ENCODE results near the gene KCNN4. TPM values are rescaled to one million over a fixed set of nuclear protein-coding genes. Genes with fewer than 3 reads are reported as not detected.

The KCNN4 gene
- total and polyA plus RNA-seq, 2 donors (not counting 1 experiment from before 2014, with no cell fraction given), result 107 to 267 TPM

DNA sequence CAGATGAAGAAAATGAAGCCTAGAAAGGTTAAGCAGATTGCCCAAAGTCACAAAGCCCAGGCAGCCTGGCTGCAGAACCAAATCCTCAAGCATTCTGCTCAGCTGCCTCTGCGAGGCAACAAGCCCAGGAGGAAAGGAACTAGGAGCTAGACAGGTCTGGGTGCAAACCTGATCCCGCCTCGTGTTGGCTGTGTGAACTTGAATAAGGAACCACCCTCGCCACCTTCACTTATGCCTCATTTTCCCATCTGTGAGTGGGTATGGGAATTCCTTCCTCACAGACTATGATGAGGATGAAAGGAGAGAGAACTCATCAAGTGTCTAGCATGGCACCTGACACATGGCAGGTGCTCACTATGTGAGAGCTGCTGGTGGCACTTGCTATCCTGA lies 32.6 kb downstream of the KCNN4 start:
- Mint-ChIP-seq H3K4me1 (peaks cover 52% of the 10 kb centered on the region), H3K9me3 (ENCODE audit: insufficient read depth) (no peaks in the 10 kb centered on the region), H3K27me3 (no peaks in the 10 kb centered on the region), H3K27ac (peak overlapping the region; percentile 90), H3K4me3 (peak overlapping the region; percentile 71)
- ChIA-PET CTCF (interaction anchor here (10.4 kb wide), 1 partner anchor 32 kb away, joined by 237 read pairs; the partner anchor contains the start of gene KCNN4), POLR2A (interaction anchor here (0.6 to 0.7 kb wide), 2 partner anchors 17 to 79 kb away, joined by 3 to 5 read pairs; partner anchors contain the start of gene ZNF283)
- TF ChIP-seq, protein P1, sequence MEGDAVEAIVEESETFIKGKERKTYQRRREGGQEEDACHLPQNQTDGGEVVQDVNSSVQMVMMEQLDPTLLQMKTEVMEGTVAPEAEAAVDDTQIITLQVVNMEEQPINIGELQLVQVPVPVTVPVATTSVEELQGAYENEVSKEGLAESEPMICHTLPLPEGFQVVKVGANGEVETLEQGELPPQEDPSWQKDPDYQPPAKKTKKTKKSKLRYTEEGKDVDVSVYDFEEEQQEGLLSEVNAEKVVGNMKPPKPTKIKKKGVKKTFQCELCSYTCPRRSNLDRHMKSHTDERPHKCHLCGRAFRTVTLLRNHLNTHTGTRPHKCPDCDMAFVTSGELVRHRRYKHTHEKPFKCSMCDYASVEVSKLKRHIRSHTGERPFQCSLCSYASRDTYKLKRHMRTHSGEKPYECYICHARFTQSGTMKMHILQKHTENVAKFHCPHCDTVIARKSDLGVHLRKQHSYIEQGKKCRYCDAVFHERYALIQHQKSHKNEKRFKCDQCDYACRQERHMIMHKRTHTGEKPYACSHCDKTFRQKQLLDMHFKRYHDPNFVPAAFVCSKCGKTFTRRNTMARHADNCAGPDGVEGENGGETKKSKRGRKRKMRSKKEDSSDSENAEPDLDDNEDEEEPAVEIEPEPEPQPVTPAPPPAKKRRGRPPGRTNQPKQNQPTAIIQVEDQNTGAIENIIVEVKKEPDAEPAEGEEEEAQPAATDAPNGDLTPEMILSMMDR (IDR thresholded peaks at IDR 0.05), result no peak
- TF ChIP-seq EZH2 (IDR thresholded peaks at IDR 0.05; ENCODE audit: borderline replicate concordance, insufficient read depth, low read depth, low read length, poor library complexity, severe bottlenecking), result no peak
- Histone ChIP-seq H2AFZ (ENCODE audit: insufficient read depth, low read depth, low read length, poor library complexity, severe bottlenecking) (no peak overlapping the region), H3K4me1 (ENCODE audit: control insufficient read depth in 2 of 2, insufficient read depth in 2 of 2, low read length in 2 of 2) (peaks cover 24 to 45% of the 10 kb centered on the region in 2 donors), H3K4me2 (replicated peaks; ENCODE audit: low read depth, low read length, poor library complexity, severe bottlenecking) (peak overlapping the region; percentile 13), H3K9ac (ENCODE audit: low read length) (no peak overlapping the region), H3K27me3 (replicated peaks in 1 of 4; ENCODE audit: control extremely low read depth in 1 of 4, control insufficient read depth in 3 of 4, insufficient read depth in 4 of 4, low read length in 3 of 4) (no peaks in the 10 kb centered on the region), H3K4me3 (ENCODE audit: control extremely low read depth in 1 of 5, extremely low read depth in 1 of 5, insufficient read depth in 1 of 5, low read depth in 2 of 5, low read length in 4 of 5) (no peak overlapping the region), H4K20me1 (ENCODE audit: control insufficient read depth, insufficient read depth, low read length, poor library complexity, severe bottlenecking) (no peaks in the 10 kb centered on the region), H3K36me3 (replicated peaks in 1 of 2; ENCODE audit: control extremely low read depth in 1 of 2, control insufficient read depth in 1 of 2, extremely low read depth in 1 of 2, insufficient read depth in 2 of 2, low read length in 1 of 2) (peaks cover 0 to 81% of the 10 kb centered on the region in 2 experiments), H3K27ac (ENCODE audit: low read length in 2 of 2) (peak overlapping the region; percentile 23 to 61), H3K9me3 (ENCODE audit: control extremely low read depth in 1 of 3, control insufficient read depth in 2 of 3, insufficient read depth in 1 of 3, low read length in 2 of 3) (no peaks in the 10 kb centered on the region), H3K79me2 (ENCODE audit: control insufficient read depth, insufficient read depth, low read length) (peaks cover 22% of the 10 kb centered on the region)
- DNase-seq (no peak), ATAC-seq (ENCODE audit: low read depth) (no peak)
- intact Hi-C loops (cut with micrococcal nuclease), result no loop called here
- 57% methylated on average over 1 of the region's 4 CpGs for WGBS (ENCODE audit: insufficient coverage)

DNA sequence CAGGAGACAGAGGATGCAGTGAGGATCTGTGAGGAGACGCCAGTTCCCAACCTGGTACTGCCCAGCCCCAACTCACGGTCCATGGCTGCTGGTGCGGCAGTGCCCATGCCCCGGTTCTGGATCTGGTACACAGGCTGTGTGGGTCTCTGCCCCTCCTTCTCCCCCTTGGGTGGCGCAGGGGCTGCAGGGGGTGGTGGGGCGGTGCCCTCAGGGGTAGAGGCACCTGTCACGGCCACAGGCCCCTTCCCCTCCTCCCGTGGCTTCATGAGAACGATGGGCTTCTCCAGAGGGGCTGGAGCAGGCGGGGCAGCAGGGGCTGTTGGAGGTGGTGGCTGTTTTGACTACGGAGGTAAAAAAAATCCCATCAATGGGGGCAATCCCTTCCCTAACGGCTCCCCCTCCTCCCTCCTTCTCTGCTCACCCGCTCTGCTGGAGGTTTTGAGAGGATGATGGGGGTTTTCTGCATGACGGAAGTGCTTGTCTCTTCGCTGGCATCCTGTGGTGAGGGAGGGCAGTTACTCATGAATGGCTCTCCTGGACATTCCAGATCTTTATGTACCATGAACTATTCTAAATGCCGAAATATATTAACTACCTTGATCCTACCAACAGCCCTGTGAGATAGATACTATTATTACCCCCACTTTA lies 33.1 kb downstream of the KCNN4 start:
- H3K27me3 ChIP-seq (replicated peaks in 1 of 4; ENCODE audit: control extremely low read depth in 1 of 4, control insufficient read depth in 3 of 4, insufficient read depth in 4 of 4, low read length in 3 of 4), result no peaks in the 10 kb centered on the region
- peak overlapping the region; percentile 23 to 61 for H3K27ac ChIP-seq (ENCODE audit: low read length in 2 of 2)
- peak overlapping the region; percentile 71 for H3K4me3 Mint-ChIP-seq
- 86% methylated on average over 9 of the region's 16 CpGs for WGBS (ENCODE audit: insufficient coverage)
- no peak overlapping the region for H3K4me3 ChIP-seq (ENCODE audit: control extremely low read depth in 1 of 5, extremely low read depth in 1 of 5, insufficient read depth in 1 of 5, low read depth in 2 of 5, low read length in 4 of 5)
- H3K9ac ChIP-seq (ENCODE audit: low read length), result no peak overlapping the region
- intact Hi-C loops (cut with micrococcal nuclease), result no loop called here
- peaks cover 0 to 86% of the 10 kb centered on the region in 2 experiments for H3K36me3 ChIP-seq (replicated peaks in 1 of 2; ENCODE audit: control extremely low read depth in 1 of 2, control insufficient read depth in 1 of 2, extremely low read depth in 1 of 2, insufficient read depth in 2 of 2, low read length in 1 of 2)
- CTCF ChIA-PET, result interaction anchor here (0.8 to 10.4 kb wide), 6 partner anchors 7 to 193 kb away, joined by 3 to 237 read pairs (median 72); partner anchors contain the start of genes KCNN4 and SMG9
- H3K27ac Mint-ChIP-seq, result peak overlapping the region; percentile 90
- H3K4me1 Mint-ChIP-seq, result peaks cover 48% of the 10 kb centered on the region
- no peak for DNase-seq
- no peaks in the 10 kb centered on the region for H3K9me3 Mint-ChIP-seq (ENCODE audit: insufficient read depth)
- peak overlapping the region; percentile 27 for H3K4me2 ChIP-seq (replicated peaks; ENCODE audit: low read depth, low read length, poor library complexity, severe bottlenecking)
- H3K27me3 Mint-ChIP-seq, result no peaks in the 10 kb centered on the region
- TF ChIP-seq, protein P1 (IDR thresholded peaks at IDR 0.05), result no peak
- no peak for TF ChIP-seq EZH2 (IDR thresholded peaks at IDR 0.05; ENCODE audit: borderline replicate concordance, insufficient read depth, low read depth, low read length, poor library complexity, severe bottlenecking)
- H3K9me3 ChIP-seq (ENCODE audit: control extremely low read depth in 1 of 3, control insufficient read depth in 2 of 3, insufficient read depth in 1 of 3, low read length in 2 of 3), result no peaks in the 10 kb centered on the region
- no peak overlapping the region for H2AFZ ChIP-seq (ENCODE audit: insufficient read depth, low read depth, low read length, poor library complexity, severe bottlenecking)
- no peak for ATAC-seq (ENCODE audit: low read depth)
- H3K4me1 ChIP-seq (ENCODE audit: control insufficient read depth in 2 of 2, insufficient read depth in 2 of 2, low read length in 2 of 2), result peaks cover 19 to 40% of the 10 kb centered on the region in 2 donors
- no peaks in the 10 kb centered on the region for H4K20me1 ChIP-seq (ENCODE audit: control insufficient read depth, insufficient read depth, low read length, poor library complexity, severe bottlenecking)
- POLR2A ChIA-PET, result interaction anchor here (0.7 to 1.0 kb wide), 2 partner anchors 17 kb away, joined by 3 read pairs; no protein-coding TSS in a partner anchor
- H3K79me2 ChIP-seq (ENCODE audit: control insufficient read depth, insufficient read depth, low read length), result peaks cover 17% of the 10 kb centered on the region

All from B cell (primary cell).